Measurements from ENCODE around the gene CRNKL1.

The CRNKL1 gene

DNA sequence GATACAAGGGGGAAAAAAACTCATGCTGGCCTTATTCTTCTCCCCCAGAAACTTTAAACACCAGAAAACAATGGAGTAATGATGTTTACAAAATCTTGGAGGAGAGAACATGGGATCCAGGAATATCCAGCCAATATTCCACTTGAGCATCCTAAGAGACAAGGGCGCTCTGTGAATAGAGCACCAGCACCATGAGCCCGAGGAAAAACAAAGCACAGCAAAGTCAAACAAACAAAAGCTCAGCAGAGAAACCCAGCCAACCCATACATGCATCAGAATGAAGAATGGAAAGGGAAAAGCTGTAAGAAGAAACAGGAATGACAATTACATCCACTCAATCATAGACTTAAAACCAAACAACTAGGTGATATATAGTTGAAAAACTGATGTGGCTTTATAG, 39.7 kb downstream of the CRNKL1 start:
- in situ Hi-C loops (cut with MboI; ENCODE audit: low sequenced_read_pairs) = no loop called here

DNA sequence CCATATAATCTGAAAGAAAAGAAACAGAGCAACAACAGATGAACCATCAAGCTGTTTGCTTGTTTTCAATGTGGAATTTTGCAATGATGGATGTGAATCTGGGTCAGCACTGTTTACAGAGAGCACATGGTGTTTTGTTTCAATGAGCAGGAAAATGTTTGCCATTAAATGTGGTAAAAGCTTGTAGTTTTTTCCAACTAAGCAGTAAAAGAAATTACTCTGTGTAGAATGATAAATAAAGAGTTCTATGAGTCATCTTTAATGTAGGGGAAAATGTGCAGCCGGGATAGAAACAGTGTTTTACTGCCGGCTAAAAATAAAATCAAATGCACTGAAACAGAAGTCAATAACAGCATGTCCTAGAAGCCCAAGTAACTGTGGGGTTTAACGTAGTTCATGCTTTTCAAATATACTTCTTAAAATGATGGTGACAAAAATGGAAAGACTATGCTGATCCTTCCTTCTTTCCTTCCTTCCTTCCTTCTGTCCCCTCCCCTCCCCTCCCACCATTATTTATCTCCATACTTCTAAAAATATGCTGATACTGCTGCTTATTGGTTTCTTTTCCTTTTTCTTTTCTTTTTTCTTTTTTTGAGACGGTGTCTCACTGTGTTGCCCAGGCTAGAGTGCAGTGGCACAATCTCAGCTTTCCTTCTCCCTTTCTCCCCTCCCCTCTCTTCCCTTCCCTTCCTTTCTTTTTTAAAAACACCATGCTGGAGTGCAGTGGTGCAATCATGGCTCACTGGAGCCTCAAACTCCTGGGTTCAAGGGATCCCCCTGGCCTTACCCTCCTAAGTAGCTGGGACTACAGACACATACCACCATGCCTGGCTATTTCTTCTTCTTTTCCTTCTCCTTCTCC, 41.4 kb downstream of the CRNKL1 start:
- in situ Hi-C loops (cut with MboI; ENCODE audit: low sequenced_read_pairs) = no loop called here

DNA sequence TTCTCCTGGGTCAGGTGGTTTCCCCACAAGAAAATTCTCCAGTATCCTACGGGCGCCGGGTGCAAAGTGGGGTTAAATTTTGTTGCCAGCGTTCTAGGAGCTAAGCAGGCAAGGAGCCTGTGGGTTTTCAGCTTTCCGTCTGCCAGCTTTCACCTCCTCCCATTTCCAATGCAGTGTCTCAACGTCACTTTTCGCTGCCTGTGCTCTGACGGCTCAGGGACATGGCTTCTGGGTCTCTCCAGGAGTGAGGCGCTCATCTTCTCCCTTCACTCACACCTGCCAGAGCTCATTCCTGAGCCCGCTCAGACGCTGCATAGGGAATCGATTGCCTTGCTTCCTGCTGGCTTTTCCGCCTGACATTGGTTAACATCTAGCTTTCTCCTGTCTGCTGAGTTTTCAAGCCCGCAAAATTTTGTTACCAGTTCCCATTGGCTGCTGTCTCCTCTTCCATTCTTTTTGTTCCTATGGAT, 42.4 kb downstream of the CRNKL1 start:
- in situ Hi-C loops (cut with MboI; ENCODE audit: low sequenced_read_pairs) = loop anchor here (10.0 kb wide), 1 partner anchor 115 kb away; no protein-coding TSS in a partner anchor

DNA sequence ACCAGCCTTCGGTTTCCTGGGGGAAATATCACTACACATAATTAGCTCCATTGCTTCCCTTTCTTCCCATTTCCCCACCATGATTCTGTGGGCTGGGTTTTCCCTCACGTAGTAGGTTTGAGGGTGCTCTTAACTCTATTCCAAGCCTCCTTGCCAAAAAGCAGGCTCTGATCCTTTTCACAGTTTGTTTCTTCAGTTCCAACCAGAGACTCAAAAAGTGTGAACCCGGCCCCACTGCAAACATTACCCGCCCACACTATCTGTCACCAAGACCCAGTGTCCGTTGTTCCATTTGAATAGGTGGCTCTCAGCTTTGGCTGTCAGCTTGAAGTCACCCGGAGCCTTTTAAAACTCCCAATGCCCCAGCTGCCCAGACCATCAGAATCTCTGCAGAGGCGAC, 46.9 kb downstream of the CRNKL1 start:
- in situ Hi-C loops (cut with MboI; ENCODE audit: low sequenced_read_pairs) = loop anchor here (10.0 kb wide), 1 partner anchor 111 kb away; no protein-coding TSS in a partner anchor

DNA sequence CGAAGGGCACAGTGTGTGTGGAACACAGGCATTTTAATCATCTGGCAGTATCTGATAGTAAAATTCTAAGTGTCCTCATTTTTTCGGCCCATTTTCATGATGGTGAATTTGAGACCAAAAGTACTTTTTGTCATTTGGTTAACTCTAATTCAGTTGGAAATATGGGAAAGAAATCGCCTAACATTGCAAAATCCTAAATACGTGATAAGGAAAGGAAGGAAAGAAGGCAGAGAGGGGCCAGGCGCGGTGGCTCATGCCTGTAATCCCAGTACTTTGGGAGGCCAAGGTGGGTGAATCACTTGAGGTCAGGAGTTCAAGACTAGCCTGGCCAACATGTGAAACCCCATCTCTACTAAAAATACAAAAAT, 48.3 kb downstream of the CRNKL1 start:
- in situ Hi-C loops (cut with MboI; ENCODE audit: low sequenced_read_pairs) = loop anchor here (10.0 kb wide), 1 partner anchor 109 kb away; no protein-coding TSS in a partner anchor

DNA sequence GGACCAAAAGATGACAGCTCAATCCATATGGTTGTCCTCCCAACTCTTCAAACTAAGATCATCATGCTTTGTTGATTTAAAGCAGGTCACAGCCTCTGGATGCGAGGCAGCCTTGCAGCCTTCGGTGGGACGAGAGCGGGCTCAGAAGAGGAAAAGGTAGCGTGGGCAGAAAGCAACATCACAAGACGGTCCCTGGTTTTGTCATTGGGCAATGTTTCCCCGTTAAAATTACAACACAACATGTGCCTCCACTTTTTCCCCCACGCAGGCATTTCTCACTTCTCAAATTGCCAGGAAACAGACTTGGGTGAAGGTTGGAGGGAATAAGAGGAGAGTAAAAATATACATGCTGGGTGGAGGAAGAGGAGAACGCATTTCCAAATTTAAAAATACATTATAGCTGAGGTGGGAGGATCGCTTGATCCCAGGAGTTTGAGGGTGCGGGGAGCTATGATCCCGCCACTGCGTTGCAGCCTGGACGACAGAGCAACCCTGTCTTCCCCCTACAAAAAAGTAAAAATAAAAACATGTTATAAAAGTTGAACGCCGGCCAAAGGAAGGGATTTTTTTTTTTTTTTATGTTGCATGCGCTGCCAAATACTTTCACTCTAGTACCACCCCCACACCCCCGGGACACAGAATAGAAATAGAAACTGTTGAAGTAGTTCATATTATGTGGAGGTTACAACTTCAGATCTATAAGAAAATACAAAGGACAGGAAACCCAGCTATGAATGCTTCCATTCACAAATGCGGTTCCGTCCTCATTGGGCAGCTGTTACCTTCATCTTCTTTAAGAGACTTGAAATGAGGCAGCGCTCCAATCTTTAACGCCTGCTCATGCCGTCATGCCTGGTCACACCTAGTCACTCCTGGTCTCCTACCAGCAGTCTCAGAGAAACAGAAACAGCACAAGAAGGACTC, 49.0 kb downstream of the CRNKL1 start:
- in situ Hi-C loops (cut with MboI; ENCODE audit: low sequenced_read_pairs) = loop anchor here (10.0 kb wide), 1 partner anchor 108 kb away; no protein-coding TSS in a partner anchor

DNA sequence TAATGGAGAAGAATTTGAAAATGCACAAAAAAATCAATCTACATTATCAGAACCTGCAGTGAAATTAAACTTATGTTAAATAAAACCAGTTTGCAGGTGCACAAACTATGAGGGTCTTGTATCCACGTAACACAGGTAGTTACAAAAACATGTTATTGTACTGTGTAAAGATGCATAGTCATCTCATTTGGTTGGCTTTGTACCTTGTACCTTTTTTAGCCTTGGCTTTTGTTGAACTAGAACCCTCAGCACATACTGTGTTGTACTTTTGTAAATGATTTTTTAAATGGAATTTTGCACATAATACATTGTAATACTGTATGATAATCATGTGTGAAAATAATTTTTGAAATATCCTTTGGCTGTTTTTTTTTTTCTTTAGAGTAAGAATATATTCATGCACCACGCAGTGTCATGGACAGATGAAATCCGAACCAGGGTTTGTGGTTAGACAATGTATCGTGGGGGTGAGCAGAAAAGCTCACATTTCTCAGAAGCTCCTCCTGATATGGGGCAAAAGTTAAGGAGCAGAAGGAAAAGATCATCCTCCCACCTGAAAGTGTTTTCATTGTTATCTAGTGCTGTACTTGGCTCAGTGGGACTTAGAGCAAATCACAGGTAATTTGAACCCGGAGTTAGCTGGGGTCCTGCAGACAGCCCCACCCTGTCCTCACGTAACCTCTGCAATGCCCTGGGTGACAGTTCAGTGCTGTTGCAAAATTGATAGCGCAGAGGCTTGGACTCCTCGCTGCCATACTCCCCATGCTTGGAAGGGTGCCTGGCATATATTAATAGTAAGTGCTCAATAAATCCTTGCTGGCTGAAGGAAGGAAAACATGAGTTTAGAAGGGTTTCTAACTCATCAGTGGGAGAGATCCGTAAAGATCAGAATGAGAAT, 49.9 kb downstream of the CRNKL1 start:
- in situ Hi-C loops (cut with MboI; ENCODE audit: low sequenced_read_pairs) = loop anchor here (10.0 kb wide), 1 partner anchor 108 kb away; no protein-coding TSS in a partner anchor

DNA sequence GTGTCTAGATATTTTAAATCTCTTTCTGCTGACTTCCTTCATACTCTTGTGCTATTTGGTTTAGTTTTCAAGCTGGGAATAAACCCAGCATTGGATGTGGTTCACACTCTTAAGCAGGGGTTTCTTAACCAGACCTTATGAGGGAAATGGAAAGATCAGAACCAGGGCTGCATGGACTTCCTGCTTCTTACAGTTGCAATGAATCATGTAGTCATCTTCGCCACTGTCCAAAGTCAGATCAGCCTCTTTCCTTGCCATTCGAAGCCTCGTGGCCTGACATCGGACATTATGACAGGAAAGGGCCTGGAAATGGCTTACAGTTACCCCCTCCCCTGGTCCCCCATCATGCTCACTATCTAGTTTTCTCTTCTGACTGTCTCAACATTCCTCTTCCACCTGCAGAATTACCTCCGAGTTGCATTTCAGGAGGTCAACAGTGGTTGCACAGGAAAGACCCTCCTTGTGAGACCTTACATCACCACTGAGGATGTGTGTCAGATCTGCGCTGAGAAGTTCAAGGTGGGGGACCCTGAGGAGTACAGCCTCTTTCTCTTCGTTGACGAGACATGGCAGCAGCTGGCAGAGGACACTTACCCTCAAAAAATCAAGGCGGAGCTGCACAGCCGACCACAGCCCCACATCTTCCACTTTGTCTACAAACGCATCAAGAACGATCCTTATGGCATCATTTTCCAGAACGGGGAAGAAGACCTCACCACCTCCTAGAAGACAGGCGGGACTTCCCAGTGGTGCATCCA, 51.9 kb downstream of the CRNKL1 start:
- in situ Hi-C loops (cut with MboI; ENCODE audit: low sequenced_read_pairs) = loop anchor here (10.0 kb wide), 1 partner anchor 106 kb away; no protein-coding TSS in a partner anchor

DNA sequence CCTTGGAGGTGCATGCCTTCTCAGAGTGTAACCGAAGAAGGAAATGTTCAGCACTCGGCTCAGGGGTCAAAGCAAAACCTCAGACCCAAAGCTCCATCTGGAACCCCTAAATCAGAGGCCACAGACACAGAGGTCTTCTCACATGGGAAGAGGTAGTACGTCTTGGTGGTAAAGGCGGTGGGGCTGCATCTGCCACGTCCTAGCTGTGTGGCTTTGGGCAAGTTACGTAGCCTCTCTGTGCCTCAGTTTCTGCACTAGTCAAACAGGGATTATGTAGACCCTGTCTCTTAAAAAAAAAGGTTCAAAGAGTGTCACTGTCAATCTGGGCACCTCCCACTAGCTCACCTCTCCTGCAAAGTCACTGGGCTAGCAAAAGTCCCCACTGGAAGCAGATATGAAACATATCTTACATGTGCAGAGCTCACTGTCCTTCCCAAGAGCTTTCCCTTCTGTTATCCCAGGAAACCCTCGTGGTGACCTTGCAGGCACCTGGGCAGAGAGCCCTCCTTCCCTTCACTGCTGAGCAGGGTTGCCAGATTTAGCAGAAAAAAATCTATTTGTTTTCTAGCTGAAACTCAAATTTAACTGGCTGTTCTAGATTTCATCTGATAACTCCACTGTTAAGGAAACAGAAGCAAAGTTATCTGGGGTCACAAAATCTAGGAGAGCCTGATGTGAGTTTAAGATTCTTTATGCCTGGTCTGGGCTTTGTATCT, 53.1 kb downstream of the CRNKL1 start:
- in situ Hi-C loops (cut with MboI; ENCODE audit: low sequenced_read_pairs) = loop anchor here (25.0 kb wide), 1 partner anchor 212 kb away; no protein-coding TSS in a partner anchor

DNA sequence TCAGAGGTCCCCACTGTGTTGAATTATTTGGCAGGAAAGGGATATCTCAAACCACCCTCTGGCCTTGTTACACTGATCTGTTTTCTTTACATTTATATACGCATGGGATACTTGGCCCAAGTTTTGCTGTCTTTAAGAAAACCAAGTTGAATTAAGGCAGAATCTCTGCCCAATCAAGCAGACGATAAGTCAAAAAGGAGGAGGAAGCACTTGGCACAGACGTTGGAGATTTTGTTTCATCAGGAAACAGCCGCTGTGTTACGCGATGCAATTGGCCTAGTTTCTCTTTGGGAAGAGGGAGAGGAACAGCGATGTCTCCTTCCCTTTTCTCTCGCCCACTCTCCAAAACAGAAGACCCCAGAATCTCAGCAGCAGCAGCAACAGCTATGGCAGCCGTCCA, 55.3 kb downstream of the CRNKL1 start:
- in situ Hi-C loops (cut with MboI; ENCODE audit: low sequenced_read_pairs) = loop anchor here (25.0 kb wide), 1 partner anchor 210 kb away; no protein-coding TSS in a partner anchor

DNA sequence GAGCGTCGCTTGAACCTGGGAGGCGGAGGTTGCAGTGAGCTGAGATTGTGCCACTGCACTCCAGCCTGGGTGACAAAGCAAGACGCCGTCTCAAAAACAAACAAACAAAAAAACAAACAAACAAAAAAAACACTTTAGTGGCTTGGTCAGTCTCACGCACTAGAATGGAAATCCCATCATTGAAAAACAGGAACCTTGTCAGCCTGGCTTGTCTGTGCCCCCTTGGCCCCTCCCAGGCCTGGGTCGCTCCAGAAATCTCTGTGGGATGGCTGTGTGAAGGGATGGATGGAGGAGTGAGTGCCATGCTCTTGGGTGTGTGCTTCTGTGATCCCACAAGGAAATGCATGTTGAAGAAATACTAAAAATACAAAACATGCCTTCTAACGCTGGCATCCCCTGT, 56.0 kb downstream of the CRNKL1 start:
- in situ Hi-C loops (cut with MboI; ENCODE audit: low sequenced_read_pairs) = loop anchor here (25.0 kb wide), 1 partner anchor 209 kb away; no protein-coding TSS in a partner anchor

DNA sequence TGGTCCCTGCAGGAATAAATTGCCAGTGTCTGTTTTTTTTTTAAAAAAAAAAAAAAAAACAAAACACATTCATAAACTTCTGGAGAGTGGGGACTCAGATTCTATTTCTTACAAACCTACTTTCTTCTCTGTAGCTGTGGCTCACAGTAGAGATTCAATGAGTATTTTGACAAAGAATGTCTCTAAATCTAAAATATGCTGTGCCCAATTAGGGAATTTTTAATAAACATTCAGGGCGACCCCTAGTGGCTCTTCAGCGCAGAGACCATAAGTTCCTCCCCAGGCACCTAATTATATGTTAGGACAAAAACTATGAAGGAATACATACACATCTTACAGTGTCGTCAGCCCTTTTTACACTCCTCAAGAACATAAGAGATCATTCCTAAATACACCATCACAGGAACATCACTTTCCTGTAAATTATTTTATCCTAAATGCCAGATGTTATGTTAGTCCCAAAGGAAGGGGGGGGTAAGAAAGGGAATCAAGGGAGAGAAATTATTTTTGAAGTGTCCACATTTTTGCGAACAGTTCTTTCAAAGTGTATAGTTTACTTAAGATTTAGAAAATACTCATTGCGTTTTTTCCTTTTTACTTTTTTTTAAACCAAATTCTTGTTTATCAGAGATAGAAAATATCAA, 56.9 kb downstream of the CRNKL1 start:
- in situ Hi-C loops (cut with MboI; ENCODE audit: low sequenced_read_pairs) = loop anchor here (25.0 kb wide), 1 partner anchor 208 kb away; no protein-coding TSS in a partner anchor

DNA sequence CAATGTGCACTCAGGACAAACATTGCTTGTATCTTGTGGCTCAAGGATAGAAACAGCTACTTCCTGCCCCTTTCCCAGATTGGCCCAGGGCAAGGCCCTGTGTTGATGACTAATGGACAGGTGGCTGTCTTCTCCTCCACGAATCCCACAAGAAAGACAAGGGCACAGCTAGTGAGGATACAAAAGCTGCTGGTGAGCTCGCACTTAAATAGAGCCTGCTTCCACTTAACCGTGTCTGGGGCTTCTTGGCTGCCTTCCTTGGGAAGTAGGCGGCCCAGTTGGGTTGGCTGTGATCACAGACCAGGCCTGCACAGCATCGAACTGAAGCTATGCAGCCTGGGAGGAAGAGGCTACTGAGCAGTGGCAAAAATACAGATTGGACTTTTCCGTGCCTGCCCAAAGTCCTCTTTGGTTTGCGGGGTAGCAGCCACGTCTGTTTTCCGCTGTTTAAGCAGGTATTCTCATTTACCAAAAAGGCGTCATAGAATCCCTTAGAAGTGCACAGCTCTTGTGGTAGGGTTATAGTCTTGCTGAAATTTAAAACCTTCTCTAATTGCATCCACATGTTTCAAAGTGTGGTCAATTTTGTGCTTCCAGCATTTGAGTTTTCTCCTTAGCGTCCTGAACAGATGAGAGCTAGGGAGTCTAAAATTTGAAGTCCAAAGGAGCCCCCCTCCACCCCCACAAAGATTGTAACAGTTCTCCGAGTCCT, 58.2 kb downstream of the CRNKL1 start:
- in situ Hi-C loops (cut with MboI; ENCODE audit: low sequenced_read_pairs) = loop anchor here (25.0 kb wide), 1 partner anchor 207 kb away; no protein-coding TSS in a partner anchor

DNA sequence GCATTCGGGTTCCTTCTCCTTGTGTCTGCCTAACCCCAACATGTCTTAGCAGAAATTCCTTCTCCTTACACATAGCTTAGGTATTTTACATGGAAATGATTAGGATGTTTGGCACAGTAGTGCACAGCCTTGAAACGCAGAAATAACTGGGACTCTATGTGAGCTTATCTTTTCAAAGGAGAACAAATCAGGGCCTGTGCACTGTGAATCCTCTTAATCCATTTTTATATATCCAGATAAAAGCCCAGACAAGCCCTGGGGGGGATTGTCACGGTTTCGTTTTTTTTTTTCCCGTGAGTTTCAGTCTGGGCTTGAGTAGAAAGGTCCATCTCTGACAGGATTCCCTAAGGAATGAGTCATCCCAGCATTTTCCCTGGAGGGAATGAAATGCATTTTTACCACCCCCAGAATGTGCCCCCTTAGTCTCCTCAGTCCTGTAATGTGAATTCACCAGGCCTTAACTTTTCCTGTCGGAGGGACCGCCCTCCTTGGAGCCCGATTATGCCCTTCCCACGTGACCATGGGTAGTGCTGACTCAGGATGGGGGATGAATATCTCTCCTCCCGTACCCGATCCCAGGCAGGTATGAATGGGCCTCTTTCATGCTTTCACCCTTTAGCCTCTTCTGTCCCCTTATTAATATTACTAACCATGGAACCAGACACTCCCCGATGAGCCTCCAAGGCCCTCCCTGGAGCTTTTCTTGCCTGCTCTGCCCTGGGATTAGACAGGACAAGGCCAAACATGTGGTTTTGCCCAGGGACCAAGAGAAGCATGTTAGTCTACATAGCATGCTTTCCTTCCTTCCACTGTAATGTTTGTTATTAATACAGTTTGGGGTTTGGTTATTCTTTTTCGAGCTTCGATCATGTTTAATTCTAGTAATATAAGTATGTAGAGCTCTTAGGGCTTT, 59.0 kb downstream of the CRNKL1 start:
- in situ Hi-C loops (cut with MboI; ENCODE audit: low sequenced_read_pairs) = loop anchor here (25.0 kb wide), 1 partner anchor 206 kb away; no protein-coding TSS in a partner anchor

DNA sequence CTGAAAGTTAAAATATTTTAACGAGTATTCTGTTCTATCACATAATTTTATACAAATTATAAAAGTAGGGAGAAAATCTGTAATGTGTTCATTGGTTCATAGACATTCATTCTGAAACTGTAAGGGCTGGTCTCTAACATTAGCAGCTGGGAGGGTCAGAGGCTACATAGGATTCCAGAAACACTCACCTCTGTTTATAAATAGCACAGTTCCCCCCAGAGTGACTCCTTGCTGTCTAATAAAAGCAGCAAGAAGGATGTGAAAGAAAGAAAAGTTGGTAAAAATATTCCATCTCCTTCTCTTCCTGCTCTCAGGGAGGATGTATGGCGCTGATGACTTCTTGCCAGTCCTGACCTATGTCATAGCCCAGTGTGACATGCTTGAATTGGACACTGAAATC, 60.4 kb downstream of the CRNKL1 start:
- in situ Hi-C loops (cut with MboI; ENCODE audit: low sequenced_read_pairs) = loop anchor here (25.0 kb wide), 1 partner anchor 205 kb away; no protein-coding TSS in a partner anchor

DNA sequence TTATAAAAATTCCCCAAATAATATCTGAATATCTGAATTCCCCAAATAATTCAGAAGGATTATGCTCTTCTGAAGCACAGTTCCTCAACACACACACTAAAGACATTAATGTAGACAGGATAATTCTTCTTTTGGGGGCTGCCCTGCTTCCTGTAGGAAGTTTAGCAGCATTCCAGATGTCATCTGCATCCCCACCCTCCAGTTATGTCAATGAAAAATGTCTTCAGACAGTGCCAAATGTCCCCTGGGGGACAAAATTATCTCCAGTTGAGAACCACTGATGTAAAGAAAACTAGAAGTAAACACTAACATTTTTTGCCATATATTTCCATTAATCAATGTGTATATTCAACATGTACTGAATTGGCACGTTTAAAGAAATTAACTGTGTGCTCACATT, 61.0 kb downstream of the CRNKL1 start:
- in situ Hi-C loops (cut with MboI; ENCODE audit: low sequenced_read_pairs) = loop anchor here (25.0 kb wide), 1 partner anchor 204 kb away; no protein-coding TSS in a partner anchor
